COLO829 (cell line): Measurements from ENCODE around the gene MZB1.
"Not testable (repeated sequence)": the region's sequence is repeated elsewhere in the genome, so short reads cannot be mapped to it uniquely, and the experiment has no call there.

Experiments used
- DNase-seq: peaks from one replicate; pipeline ENCODE4 v3.0.0; 2012; ENCODE audit warnings: low spot score

The MZB1 gene

DNA sequence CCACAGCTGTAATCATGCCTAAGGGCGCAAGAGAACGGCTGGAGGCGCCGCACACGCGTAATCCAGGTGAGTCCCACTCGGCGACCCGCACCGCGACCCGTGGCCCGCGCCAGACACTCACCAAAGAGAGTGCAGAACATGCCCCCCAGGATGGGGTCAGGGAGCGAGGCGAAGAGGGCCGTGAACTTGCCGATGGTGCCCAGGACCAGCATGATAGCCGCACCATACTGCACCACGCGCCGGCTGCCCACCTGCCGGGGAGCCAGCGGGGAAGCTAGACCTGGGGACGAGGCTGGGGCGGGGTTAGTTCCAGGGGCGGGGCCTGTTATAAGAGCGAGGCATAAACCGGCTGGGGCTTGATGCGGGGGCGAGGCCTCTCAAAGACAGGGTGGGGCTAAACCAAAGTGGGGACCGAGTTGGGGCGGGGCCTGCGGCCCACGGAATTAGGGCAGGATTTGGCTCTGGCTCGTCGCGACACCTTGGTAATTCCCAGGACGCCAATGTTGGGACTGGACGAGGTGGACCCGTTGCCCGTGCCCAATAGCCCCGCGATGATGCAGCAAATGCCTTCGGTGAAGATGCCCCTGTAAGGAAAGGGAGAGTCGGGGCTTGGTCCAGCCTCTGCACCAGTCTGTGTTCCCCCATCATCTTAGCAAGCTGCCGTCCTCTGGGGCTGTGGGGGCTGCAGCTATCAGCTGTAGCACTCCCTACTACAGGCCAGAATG, 11.4 kb downstream of the MZB1 start:
- no peak for DNase-seq

DNA sequence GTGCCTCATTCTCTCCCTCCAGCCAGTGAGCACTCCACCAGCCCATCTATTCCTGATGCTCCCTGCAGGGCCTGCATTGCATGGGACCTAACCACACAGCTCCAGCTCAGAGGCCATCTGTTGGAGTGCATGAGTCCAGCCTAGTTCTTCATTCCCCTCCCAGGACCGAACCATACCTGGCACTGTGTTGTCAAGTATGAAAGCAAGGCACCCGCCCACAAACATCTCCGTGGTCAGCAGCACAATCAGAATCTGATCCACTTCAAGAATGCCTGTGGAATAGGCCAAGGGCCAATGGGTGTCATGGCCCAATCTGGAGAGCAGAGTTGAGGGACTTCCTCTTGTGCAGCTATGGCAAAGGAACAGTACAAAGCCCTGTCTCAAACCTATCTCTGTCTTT, 12.5 kb downstream of the MZB1 start:
- no peak for DNase-seq

DNA sequence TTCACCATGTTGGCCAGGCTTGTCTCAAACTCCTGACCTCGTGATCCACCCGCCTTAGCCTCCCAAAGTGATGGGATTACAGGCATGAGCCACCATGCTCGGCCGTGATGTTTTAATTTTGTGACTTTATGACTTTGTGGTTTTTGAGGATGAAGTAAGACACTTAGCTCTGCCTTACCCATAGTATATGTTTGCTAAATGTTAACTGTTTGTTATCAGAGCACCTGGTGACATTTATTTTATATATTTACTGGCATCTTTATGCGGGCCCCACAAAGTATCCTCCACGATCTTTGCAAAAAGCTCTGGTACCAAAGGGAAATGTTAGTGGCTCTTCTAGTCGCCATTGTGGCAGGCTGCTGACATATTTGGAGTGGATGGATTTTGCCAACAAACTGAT, 13.3 kb downstream of the MZB1 start:
- no peak for DNase-seq

DNA sequence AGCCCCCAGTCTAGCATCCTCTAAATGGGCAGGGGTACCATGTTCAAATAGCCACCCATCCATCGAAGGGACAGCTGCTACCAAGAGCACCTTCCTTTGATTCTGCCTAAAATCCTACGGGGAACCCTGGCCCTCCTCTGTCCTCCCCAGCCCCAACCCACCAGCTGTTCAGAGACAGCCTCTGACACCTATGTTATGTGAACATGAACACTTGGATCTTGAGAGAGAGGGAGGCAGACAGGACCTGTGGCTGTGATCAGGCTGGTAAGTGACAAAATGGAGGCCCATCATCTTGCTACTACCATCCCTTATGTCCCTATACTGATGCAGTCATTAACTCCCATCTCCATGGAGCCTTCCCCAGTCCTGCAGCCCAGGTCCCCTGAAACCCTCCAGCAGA, 14.8 kb downstream of the MZB1 start:
- no peak for DNase-seq

DNA sequence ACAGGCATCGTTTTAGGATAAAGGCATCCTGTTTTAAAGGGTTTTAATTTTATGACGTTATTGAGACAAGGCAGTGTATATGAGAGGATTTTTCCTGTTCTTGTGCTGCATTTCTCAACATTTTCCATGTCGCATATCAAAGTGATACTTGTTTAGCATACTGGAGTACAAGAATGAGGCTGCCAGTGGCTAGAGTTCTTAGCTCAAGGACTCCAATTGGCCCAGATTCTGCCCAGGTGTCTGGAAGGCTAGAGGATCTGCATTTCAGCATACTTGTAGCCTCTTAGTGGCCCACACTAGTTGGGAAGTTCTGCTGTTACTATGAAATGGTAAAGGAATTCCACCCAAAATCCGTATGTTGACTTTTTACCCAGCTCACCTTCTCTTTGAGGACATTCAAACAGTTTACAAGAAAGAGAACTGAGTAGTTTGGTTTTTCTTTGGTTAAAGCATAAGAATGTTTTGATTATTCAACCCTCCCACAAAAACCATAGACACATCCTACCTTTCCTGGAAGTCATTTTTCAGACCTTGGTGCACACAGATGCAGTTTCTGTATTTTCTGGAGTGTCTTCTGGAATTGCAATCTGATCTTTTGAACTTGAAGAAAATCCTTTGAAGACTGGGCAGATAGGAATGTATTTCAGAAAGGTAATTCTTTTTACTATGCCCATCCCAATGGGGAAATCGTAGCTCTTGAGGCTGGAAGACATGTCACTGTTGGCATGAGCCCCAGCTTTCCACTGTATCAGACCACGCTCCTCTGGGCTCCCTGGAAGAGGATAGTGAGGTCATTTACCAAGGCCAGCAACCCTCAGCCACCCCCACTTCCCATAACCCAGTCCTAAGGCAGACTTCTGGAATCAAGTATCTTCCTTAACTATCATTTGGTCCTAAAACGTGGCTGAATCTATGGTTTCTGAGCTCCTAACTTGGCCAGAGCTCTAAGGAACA, 18.0 kb downstream of the MZB1 start:
- DNase-seq: no peak

DNA sequence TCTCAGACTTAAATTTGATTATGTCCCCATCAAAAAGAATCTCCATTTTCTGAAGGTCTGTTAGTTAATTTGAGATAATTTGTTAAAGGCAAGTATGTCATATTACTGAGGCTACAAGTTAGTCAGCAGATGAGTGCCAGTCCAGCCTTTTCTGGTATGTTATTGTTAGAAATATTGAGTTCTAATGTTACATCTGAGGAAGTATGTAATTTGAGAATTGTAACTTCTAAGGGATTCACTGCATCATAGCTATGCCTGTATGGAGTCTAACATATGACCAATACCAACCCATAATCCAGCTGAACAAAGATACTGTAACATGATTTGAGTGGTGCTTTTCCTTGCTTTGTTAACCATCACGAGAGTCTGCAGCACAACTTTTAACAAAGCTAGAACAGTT, 20.5 kb downstream of the MZB1 start:
- no peak for DNase-seq

DNA sequence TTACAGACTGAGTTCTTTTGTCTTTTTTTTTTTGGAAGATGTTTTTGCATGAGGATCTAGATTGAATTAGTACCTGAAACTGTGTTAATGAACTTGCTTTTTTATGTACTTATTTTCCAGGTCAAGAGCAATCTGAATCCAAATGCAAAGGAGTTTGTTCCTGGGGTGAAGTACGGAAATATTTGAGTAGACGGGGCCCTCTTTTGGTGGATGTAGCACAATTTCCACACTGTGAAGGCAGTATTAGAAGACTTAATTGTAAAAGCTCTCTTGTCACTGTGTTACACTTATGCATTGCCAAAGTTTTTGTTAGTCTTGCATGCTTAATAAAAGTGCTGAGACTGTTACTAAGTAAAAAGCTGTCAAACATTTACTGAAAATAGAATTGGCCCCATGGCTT, 21.1 kb downstream of the MZB1 start:
- DNase-seq: no peak

DNA sequence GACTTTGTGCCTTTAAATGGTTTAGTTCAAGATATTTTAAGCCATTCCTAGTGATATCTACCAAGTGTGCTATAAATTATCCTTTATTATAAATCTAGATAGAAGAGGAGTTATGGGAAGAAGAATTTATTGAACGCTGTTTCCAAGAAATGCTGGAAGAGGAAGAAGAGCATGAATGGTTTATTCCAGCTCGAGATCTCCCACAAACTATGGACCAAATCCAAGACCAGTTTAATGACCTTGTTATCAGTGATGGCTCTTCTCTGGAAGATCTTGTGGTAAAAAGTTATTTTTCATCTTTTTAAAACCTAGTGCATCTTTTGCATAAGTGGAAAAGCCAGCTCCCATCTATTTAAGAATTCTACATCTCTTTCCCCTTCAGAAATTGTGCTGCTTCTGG, 25.2 kb downstream of the MZB1 start:
- no peak for DNase-seq

DNA sequence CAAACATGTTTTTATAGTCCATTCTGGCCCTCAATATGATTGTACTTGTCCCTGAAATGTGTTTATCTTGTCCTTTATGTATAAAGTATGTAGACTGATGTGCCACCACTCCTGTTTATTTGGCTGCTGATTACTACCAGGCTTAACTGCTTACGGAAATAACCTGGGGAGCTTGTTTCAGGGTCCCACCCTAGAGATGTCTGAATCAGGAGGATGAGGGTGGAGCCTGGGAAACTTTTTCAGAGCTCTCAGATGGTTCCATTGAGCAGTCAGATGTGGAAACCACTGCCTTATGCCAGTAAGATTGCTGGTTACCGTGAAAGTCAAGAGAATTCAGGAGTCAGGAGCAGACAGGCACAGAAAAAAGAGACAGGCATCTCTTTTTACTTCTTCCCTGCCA, 25.8 kb downstream of the MZB1 start:
- DNase-seq: no peak

DNA sequence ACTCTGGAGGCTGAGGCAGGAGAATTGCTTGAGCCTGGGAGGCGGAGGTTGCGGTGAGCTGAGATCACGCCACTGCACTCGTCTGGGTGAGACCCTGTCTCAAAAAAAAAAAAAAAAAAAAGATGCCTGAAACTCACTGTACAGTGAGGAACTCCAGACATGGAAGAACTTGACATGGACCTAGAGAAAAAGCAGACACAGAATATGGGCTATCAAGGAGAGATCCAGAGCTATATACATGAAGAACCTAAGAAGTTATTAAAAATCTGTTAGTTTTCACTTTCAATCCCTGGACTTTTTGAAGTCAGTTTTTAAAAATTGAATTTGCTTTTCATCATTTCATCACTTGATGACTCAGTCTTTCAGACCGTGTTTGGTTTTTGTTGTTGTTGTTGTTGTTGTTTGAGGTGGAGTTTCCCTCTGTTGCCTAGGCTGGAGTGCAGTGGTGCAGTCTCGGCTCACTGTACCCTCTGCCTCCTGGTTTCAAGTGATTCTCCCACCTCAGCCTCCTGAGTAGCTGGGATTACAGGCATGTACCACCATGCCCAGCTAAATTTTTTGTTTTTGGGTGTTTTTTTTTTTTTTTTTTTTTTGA, 27.8 kb downstream of the MZB1 start:
- DNase-seq: no peak

DNA sequence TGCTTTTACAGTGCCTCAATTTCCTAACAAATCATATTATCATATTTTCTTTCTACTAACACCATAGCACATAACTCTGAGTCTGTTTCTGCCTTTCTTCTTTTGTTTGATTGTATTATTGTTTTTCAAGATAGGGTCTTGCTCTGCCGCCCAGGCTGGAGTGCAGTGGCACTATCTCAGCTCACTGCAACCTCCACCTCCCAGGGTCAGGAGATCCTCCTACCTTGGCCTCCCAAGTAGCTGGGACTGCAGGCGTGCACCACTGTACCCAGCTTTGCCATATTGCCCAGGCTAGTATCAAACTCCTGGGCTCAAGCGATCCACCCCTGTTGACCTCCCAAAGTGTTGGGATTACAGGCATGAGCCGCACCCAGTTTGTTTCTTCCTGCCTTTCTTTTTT, 29.3 kb downstream of the MZB1 start:
- DNase-seq: no peak

DNA sequence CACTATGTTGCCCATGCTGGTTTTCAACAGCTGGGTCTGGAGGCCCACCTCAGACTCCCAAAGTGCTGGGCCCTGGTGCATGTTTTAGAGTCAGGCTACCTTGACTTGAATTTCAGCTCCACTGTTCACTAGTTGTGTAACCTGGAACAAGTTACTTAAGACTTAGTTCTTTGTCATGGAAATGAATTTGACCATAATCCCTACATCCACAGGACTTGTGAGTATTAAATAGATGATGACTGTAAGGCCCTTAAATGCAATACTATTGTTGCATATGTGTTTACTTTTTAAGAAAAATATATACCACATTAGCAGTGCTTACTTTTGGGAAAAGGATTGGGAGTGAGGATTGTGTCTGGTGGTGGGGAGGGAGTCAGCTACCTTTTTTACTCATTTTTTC, 31.6 kb downstream of the MZB1 start:
- DNase-seq: no peak

DNA sequence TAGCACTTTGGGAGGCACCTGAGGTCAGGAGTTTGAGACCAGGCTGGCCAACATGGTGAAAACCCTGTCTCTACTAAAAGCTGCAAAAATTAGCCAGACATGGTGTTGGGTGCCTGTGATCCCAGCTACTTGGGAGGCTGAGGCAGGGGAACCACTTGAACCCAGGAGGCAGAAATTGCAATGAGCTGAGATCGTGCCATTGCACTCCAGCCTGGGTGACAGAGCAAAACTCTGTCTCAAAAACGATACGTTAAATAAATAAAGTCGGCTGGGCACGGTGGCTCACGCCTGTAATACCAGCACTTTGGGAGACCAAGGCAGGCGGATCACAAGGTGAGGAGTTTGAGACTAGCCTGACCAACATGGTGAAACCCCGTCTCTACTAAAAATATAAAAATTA, 33.8 kb downstream of the MZB1 start:
- not testable (repeated sequence) for DNase-seq

DNA sequence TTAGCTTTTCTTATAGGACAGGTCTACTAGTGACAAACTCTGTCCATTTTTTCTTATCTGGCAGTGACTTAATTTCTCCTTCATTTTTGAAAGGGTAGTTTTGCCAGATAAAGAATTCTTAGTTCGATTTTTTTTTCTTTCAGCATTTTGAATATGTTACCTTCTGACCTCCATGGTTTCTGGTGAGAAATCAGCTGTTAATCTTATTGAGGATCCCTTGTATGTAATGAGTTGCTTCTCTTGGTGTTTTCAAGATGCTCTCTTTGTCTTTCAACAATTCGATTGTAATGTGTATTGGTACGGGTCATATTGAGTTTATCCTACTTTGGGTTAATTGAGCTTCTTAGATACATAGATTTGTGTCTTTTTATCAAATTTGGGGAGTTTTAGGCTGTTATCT, 35.5 kb downstream of the MZB1 start:
- DNase-seq: no peak

DNA sequence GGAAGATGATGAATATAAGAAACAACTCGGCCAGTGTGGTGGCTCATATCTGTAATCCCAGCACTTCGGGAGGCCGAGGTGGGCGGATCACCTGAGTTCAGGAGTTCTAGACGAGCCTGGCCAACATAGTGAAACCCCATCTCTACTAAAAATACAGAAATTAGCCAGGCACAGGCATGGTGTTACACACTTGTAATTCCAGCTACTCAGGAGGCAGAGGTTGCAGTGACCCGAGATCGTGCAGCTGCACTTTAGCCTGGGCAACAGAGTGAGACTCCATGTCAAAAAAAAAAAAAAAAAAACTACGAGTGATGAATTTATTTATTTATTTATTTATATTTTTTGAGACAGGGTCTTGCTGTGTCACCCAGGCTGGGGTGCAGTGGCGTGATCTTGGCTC, 41.9 kb downstream of the MZB1 start:
- DNase-seq: not testable (repeated sequence)

DNA sequence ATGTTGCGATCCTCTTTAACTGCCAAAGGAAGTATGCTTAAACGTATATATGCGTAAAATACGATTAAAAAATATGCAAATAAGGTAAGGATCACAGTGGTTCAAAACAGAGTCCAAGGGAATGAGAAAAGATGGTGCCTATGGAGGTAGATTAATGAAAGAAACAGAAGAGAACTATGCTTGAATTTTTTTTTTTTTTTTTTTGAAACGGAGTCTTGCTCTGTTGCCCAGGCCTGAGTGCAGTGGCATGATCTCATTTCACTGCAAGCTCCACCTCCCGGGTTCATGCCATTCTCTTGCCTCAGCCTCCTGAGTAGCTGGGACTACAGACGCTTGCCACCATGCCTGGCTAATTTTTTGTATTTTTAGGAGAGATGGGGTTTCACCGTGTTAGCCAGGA, 44.3 kb downstream of the MZB1 start:
- DNase-seq: not testable (repeated sequence)

DNA sequence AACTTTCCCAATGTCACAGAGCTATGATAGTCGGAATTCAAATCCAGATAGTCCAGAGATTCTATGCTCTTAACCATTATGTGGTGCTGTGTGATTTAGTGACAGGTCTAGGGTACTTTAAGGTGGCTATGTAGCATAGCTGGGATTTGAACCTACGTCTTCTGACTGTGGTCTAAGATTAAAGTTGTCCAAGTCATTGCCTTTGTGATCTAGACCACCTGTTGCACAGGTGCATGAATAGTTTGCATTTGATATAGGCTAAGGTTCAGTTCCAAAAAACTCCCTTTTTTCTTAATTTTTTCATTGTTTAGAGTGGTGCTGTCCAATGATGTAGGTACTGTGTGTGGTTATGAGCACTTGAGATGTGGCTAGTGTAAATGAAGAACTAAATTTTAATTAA, 45.5 kb downstream of the MZB1 start:
- no peak for DNase-seq

DNA sequence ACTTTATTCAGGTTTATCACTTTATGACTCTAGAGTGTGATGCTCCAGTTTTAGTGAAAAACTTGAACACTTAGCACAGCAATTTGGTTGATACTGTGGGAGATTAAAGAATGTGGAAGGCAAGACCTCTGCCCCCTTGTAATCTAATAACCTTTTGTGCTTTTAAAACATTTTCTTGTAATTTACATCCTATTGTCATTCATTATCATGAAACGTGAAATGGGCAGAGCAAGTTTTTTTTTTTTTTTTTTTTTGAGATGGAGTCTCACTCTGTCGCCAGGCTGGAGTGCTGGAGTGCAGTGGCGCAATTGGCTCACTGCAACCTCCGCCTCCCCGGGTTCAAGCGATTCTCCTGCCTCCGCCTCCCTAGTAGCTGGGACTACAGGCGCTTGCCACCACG, 46.2 kb downstream of the MZB1 start:
- no peak for DNase-seq

DNA sequence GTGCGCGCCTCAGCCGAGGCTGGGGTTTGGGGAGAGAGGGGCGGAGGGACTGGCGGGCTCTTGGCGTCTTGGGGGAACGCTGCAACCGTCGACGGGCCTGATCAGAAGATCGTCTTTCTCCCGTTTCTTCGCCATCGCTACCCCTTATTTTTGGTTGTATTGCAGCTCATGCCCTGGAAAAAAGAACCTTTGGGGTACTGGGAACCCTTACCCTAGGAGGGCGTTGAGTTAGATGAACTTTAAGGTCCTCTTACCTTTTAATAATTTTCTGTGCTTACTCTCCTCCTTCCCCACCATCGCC, 47.3 kb downstream of the MZB1 start:
- DNase-seq: no peak

DNA sequence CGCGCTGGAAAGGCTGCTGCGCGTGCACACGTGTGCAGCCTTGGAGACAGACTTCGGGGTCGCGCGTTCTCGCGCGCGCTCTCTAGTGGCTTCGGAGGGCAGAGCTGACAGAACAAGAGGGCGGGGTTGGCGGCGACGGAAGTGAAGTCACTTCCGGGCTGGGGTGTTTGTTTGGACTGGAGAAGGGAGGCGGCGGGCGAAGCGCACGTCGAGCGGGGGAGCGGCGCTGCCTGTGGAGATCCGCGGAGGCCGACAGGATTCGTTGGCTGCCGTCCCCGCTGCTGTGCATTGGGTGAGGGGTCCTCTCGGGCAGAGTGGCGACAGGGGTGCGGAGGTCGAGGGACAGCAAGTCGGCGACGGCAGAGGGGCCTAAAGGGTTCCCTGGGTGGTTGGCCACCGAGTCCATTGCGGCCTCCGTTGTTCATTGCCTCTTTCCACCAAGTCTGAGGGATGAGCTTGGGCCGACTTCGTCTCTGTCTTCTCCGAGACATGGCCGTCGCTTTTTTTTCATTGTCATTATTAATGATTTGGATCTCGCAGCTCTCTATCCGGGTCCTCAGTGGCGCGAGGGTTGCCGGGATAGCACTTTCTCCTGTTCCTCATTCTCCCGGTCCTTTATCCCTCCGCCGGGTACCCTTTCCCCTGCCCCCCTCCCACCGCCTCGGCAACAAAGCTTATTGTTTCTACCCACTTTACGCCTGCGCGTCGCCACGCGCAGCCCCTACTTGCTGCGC, 47.9 kb downstream of the MZB1 start, which contains the start of gene PAIP2:
TSS of gene PAIP2 (plus strand) at position 166 of the 734 bp plus-strand sequence. CDS start 21,931 bp downstream, outside the sequence.
- peak; percentile 74 for DNase-seq

DNA sequence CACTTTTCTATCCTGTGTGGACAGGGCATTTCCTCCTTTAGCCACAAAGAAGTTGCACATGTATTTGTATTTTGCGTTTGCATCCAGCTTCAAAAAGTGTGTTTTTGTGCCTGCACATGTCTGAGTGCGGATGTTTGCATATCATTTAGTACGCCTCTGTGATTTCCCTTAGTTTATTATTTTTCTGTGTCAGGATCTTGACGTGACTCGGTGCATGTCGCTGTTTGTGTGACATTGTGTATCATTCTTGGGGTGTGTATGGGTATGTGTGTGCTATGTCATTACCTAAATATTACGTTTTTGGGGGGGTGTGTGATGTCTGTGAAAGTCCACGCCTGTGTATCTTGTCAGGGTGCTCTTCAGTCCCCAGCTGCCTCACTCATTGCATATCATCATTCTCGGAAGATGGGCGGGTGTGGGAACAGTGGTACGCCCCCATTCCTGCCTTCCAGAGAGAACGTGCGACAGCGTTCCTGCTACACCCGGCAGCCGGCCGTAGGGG, 48.5 kb downstream of the MZB1 start:
- DNase-seq: no peak

DNA sequence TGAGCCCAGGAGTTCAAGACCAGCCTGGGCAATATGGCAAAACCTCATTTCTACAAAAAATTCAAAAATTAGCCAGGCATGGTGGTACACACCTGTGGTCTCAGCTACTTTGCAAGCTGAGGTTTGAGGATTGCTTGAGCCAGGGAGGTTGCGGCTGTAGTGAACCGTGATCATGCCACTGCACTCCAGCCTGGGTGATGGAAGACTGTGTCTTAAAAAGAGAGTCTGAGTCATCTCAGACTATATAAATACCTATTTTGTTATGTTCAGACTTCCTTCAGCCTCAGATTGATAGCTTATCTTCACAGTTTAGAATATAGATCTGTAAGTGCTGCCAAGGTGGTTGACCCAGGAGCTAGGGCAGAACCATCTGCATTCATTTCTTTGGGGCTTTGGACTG, 49.7 kb downstream of the MZB1 start:
- no peak for DNase-seq
